ENCODE results near the gene ERCC5. TPM values are rescaled to one million over a fixed set of nuclear protein-coding genes. Genes with fewer than 3 reads are reported as not detected.

The ERCC5 gene
- total RNA-seq, 4 donors from 2014 or later, result 51.5 to 73.0 (median 55.1) TPM

DNA sequence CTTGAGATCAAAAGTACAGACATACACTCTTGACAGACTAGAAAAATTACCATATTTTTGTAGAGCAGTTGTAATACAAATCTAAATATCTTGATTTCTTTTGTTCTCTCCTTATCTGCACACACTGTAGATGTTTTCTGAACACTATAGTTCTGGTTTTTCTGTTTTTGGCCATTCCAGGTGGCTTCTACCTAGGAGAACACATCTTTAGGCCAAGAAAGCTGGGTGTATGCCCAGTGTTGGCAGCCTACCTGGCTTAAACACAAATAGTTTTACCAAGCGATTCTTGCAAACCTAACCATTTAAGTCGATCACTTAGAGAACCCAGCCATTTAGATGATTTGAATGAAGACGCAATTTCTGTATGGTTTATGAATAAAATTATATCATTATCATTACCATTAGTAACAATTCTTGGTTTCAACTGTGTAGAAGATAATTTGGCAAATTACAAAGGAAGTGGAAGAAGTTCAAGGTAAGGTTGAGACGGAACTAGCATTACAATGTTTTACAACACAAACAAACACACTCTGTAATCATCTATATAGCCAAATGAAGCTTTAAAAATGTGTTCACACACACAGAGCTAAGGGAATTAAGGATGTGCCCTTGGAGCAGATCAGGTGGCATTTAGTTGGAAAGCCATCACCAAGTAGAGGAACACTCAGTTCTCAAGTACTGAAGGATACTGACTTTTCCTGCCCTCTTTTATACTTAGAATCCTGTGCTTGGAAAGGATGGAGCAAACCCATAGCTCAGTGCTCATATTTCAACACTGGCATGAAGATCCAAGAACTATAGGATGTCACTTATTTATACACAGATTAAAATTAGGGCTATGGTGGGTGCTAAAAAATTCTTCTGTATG is 36.2 kb downstream of the ERCC5 start:
- 62 to 63% methylated on average over 4 of the region's 4 CpGs for WGBS, 2 donors
- no peak for TF ChIP-seq CTCF (IDR thresholded peaks at IDR 0.05)
- no peak for TF ChIP-seq POLR2A (IDR thresholded peaks at IDR 0.05)
- DNase-seq (ENCODE audit: low spot score in 2 of 2), result no peak
- intact Hi-C loops (cut with DNase I; ENCODE audit: low total_unique reads), result no loop called here
- no peak overlapping the region for H3K4me3 ChIP-seq (ENCODE audit: low read depth, poor library complexity, severe bottlenecking)

GRCh38 chr13:102892503-102892902 is 46.7 kb downstream of the ERCC5 start:
- DNase-seq (ENCODE audit: low spot score in 2 of 2), result no peak
- intact Hi-C loops (cut with DNase I; ENCODE audit: low total_unique reads), result no loop called here
- TF ChIP-seq CTCF (IDR thresholded peaks at IDR 0.05) (no peak), POLR2A (IDR thresholded peaks at IDR 0.05) (no peak)
- WGBS, 2 donors, result 60 to 63% methylated on average over 2 of the region's 2 CpGs
- no peak overlapping the region for H3K4me3 ChIP-seq (ENCODE audit: low read depth, poor library complexity, severe bottlenecking)

DNA sequence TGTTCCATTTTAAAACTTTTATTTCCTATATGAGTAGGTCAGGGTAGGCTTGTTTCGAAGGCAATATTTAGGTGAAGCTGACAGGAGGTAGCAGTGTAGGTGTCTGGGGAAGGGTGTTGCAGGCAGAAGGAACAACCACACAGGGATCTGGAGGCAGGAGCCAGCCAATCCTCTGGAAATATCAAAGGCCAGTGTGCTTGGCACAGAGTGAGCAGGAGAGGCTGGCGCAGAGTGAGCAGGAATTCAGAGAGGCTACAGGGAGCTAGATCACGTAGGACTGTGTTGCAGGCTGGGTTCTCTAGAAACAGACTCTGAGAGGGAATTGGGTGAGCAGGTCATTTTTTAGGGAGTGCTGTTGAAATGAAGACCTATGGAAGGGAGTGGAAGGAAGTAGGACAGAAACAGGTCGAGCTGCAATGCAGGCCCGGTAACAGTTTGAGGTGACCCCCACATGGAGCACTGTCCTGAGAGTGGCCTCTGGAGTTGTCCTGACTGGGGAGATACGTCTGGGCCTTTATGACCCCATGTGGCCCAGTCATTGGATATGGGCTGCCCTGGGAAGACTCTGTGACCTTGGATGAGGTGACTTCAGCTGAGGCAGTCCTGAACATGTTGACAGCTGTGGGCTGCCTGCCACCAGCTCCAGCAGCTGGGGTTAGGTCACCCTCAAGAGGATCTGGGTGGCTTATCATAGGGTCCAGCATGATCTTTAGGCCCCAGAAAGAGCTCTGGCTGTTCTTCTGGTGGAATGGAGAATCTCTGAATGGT is 51.7 kb downstream of the ERCC5 start:
- H3K4me3 ChIP-seq (ENCODE audit: low read depth, poor library complexity, severe bottlenecking), result no peak overlapping the region
- no peak for DNase-seq (ENCODE audit: low spot score in 2 of 2)
- no peak for TF ChIP-seq CTCF (IDR thresholded peaks at IDR 0.05)
- TF ChIP-seq POLR2A (IDR thresholded peaks at IDR 0.05), result no peak
- intact Hi-C loops (cut with DNase I; ENCODE audit: low total_unique reads), result no loop called here
- 87 to 91% methylated on average over 6 of the region's 6 CpGs for WGBS, 2 donors

- TF ChIP-seq POLR2A (IDR thresholded peaks at IDR 0.05), result no peak
- TF ChIP-seq CTCF (IDR thresholded peaks at IDR 0.05), result no peak
- intact Hi-C loops (cut with DNase I; ENCODE audit: low total_unique reads), result no loop called here
- H3K4me3 ChIP-seq (ENCODE audit: low read depth, poor library complexity, severe bottlenecking), result no peak overlapping the region
- DNase-seq (ENCODE audit: low spot score in 2 of 2), result no peak
- 85 to 87% methylated on average over 4 of the region's 4 CpGs for WGBS, 2 donors
Measured at GRCh38 chr13:102900193-102900608, 54.4 kb downstream of the ERCC5 start.

DNA sequence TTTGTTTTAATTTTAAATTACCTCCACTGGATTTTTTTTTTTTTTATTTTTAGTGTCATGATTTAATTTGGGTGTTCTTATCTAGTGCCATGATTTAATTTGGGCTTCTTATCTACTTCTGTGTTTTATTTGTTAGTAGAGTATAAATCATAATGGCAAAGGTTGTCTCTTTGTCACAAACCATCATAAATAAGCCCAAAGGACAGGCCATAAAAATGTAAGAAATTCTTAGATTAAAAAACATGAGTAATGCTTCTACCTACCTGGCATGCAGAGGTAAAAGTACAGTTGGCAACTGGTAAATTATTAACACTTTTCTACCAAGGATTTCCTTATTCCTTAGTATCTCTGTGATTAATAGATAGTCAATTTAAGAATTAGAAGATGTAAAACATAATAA is 55.2 kb downstream of the ERCC5 start:
- no peak for DNase-seq (ENCODE audit: low spot score in 2 of 2)
- intact Hi-C loops (cut with DNase I; ENCODE audit: low total_unique reads), result no loop called here
- no peak overlapping the region for H3K4me3 ChIP-seq (ENCODE audit: low read depth, poor library complexity, severe bottlenecking)
- TF ChIP-seq POLR2A (IDR thresholded peaks at IDR 0.05), result no peak
- no peak for TF ChIP-seq CTCF (IDR thresholded peaks at IDR 0.05)
